Aorta (tissue), 5 donors: ENCODE results near the gene CSNK2B. TPM values are rescaled to one million over a fixed set of nuclear protein-coding genes. Genes with fewer than 3 reads are reported as not detected.

Experiments used
- ATAC-seq: fragments of 200-7000 bp; cut with Tn5 transposase; one replicate; pipeline ENCODE4 v1.9.1; 2022; ENCODE audit warnings: moderate library complexity; ENCODE audit not compliant: low FRiP score
- DNase-seq, 2 donors: peaks; one replicate each; pipeline ENCODE4 v3.0.0-alpha.2; 2020
- H3K27ac ChIP-seq, 2 donors: one replicate each; pipeline ENCODE4 v1.5.1; 2013; ENCODE audit warnings: low read length in 2 of 2, mild to moderate bottlenecking in 2 of 2, moderate library complexity in 2 of 2, control low read depth in 1 of 2, inconsistent platforms in 1 of 2, low read depth in 1 of 2
- H3K27me3 ChIP-seq, 2 donors: one replicate each; pipeline ENCODE4 v1.6.1; 2013; ENCODE audit warnings: control low read depth in 1 of 2, low read length in 1 of 2, mild to moderate bottlenecking in 1 of 2, moderate library complexity in 1 of 2; ENCODE audit not compliant: insufficient read depth in 2 of 2, control insufficient read depth in 1 of 2
- H3K36me3 ChIP-seq, 2 donors: one replicate each; pipeline ENCODE4 v1.6.1; 2013; ENCODE audit warnings: control low read depth in 1 of 2, low read length in 1 of 2, mild to moderate bottlenecking in 1 of 2; ENCODE audit not compliant: insufficient read depth in 2 of 2, control insufficient read depth in 1 of 2
- H3K4me1 ChIP-seq, 2 donors: one replicate each; pipeline ENCODE4 v1.6.1; 2013; ENCODE audit warnings: low read length in 2 of 2, control low read depth in 1 of 2, mild to moderate bottlenecking in 1 of 2, moderate library complexity in 1 of 2; ENCODE audit not compliant: insufficient read depth in 2 of 2, control insufficient read depth in 1 of 2
- H3K4me3 ChIP-seq, 2 donors: one replicate each; pipeline ENCODE4 v1.5.1; 2013; ENCODE audit warnings: low read length in 2 of 2, control low read depth in 1 of 2, mild to moderate bottlenecking in 1 of 2
- H3K9me3 ChIP-seq: one replicate; pipeline ENCODE4 v1.6.1; 2013; ENCODE audit warnings: mild to moderate bottlenecking, low read length; ENCODE audit not compliant: control insufficient read depth
- WGBS, 2 donors: extraction: QIAGEN DNeasy Blood & Tissue Kit; methylation state at CpG; one replicate each; pipeline ENCODE4 v1.1.7; 2013; 5-methylcytosine and 5-hydroxymethylcytosine counted together
- intact Hi-C, 2 donors: fragments of 100-400 bp; cut with DNase I; formaldehyde crosslinking; loops; one replicate each; pipeline versions ENCODE4 v1.14.2 to v1.15.0; 2022
- polyA plus RNA-seq, 2 donors: library from polyadenylated mRNA; stranded (reverse); fragments of 200-250 nt; gene quantifications; one replicate each; pipeline ENCODE4 v1.2.3, GENCODE V29; 2013
- total RNA-seq, 2 donors: library from RNA; stranded (reverse); fragmentation: NEBNext Ultra II Directional; extraction: Animal tissue kit (Norgen Biotek cat#: 25700); gene quantifications; one replicate each; pipeline ENCODE4 v1.2.1, GENCODE V29; 2021
- donor health status: healthy with polysubstance abuse.
- donor health status: Bipolar disorder and iron deficiency.
- donor health status: DM: no; HTN: no; CAD: no.
- donor health status: DM: no; HTN: no; CAD: no.
- donor health status: DM: yes; HTN: yes; CAD: no.

Gene CSNK2B
- total and polyA plus RNA-seq, 4 donors: 100 to 191 (median 114) TPM

GRCh38 chr6:31633447-31633846 lies 32.4 kb upstream of the CSNK2B start:
- WGBS, 2 donors: 78 to 88% methylated on average over 7 of the region's 7 CpGs
- ATAC-seq: no peak
- Histone ChIP-seq H3K4me1 (no peaks in the 10 kb centered on the region), H3K4me3 (no peak overlapping the region), H3K27ac (no peak overlapping the region), H3K9me3 (no peaks in the 10 kb centered on the region), H3K27me3 (no peaks in the 10 kb centered on the region), H3K36me3 (peaks cover 10 to 17% of the 10 kb centered on the region in 2 donors)
- no peak for DNase-seq
- intact Hi-C loops: no loop called here

GRCh38 chr6:31634131-31634530 lies 31.7 kb upstream of the CSNK2B start:
- ATAC-seq (no peak), DNase-seq (no peak)
- Histone ChIP-seq H3K4me1 (no peaks in the 10 kb centered on the region), H3K27ac (no peak overlapping the region), H3K36me3 (peaks cover 10 to 17% of the 10 kb centered on the region in 2 donors), H3K4me3 (no peak overlapping the region), H3K9me3 (no peaks in the 10 kb centered on the region), H3K27me3 (no peaks in the 10 kb centered on the region)
- intact Hi-C loops: no loop called here
- 73 to 82% methylated on average over 3 of the region's 3 CpGs for WGBS, 2 donors

- intact Hi-C loops: no loop called here
- Histone ChIP-seq H3K9me3 (no peaks in the 10 kb centered on the region), H3K4me3 (no peak overlapping the region), H3K36me3 (peaks cover 11 to 12% of the 10 kb centered on the region in 2 donors), H3K27me3 (no peaks in the 10 kb centered on the region), H3K27ac (no peak overlapping the region), H3K4me1 (no peaks in the 10 kb centered on the region)
- DNase-seq (no peak), ATAC-seq (no peak)
- WGBS, 2 donors: 72 to 78% methylated on average over 11 of the region's 11 CpGs
These were observed 30.8 kb upstream of the CSNK2B start for GRCh38 chr6:31634969-31635575.

- Histone ChIP-seq H3K4me3 (no peak overlapping the region), H3K27me3 (no peaks in the 10 kb centered on the region), H3K27ac (no peak overlapping the region), H3K9me3 (no peaks in the 10 kb centered on the region), H3K36me3 (peaks cover 4 to 19% of the 10 kb centered on the region in 2 donors), H3K4me1 (no peaks in the 10 kb centered on the region)
- 73 to 77% methylated on average over 27 of the region's 27 CpGs for whole genome bisulfite sequencing, 2 donors
- ATAC-seq (no peak), DNase-seq (no peak)
- intact Hi-C loops: no loop called here
These were observed 28.9 kb upstream of the CSNK2B start for GRCh38 chr6:31636698-31637596.

- H3K4me3 ChIP-seq: no peak overlapping the region
- peaks cover 4 to 23% of the 10 kb centered on the region in 2 donors for H3K36me3 ChIP-seq
- H3K9me3 ChIP-seq: no peaks in the 10 kb centered on the region
- DNase-seq (no peak), ATAC-seq (no peak)
- intact Hi-C loops: no loop called here
- WGBS, 2 donors: 73 to 75% methylated on average over 9 of the region's 9 CpGs
- no peak overlapping the region for H3K27ac ChIP-seq
- H3K4me1 ChIP-seq: no peaks in the 10 kb centered on the region
- H3K27me3 ChIP-seq: no peaks in the 10 kb centered on the region
These were observed 26.8 kb upstream of the CSNK2B start for GRCh38 chr6:31639043-31639442.

GRCh38 chr6:31639449-31639861 lies 26.4 kb upstream of the CSNK2B start:
- WGBS, 2 donors: 65 to 71% methylated on average over 10 of the region's 10 CpGs
- Histone ChIP-seq H3K27ac (no peak overlapping the region), H3K27me3 (no peaks in the 10 kb centered on the region), H3K4me3 (no peak overlapping the region), H3K36me3 (peaks cover 6 to 24% of the 10 kb centered on the region in 2 donors), H3K4me1 (no peaks in the 10 kb centered on the region), H3K9me3 (no peaks in the 10 kb centered on the region)
- ATAC-seq: no peak
- intact Hi-C loops: no loop called here
- DNase-seq: no peak

GRCh38 chr6:31640612-31641011 lies 25.3 kb upstream of the CSNK2B start:
- Histone ChIP-seq H3K36me3 (peaks cover 4 to 30% of the 10 kb centered on the region in 2 donors), H3K4me1 (no peaks in the 10 kb centered on the region), H3K27me3 (no peaks in the 10 kb centered on the region), H3K27ac (no peak overlapping the region), H3K4me3 (no peak overlapping the region), H3K9me3 (no peaks in the 10 kb centered on the region)
- DNase-seq (no peak), ATAC-seq (no peak)
- whole genome bisulfite sequencing, 2 donors: 92 to 93% methylated on average over 6 of the region's 6 CpGs
- intact Hi-C loops: no loop called here

GRCh38 chr6:31641370-31641769 lies 24.5 kb upstream of the CSNK2B start:
- Histone ChIP-seq H3K4me3 (no peak overlapping the region), H3K27me3 (no peaks in the 10 kb centered on the region), H3K27ac (no peak overlapping the region), H3K4me1 (no peaks in the 10 kb centered on the region), H3K9me3 (no peaks in the 10 kb centered on the region), H3K36me3 (peaks cover 4 to 30% of the 10 kb centered on the region in 2 donors)
- ATAC-seq (no peak), DNase-seq (no peak)
- WGBS, 2 donors: 87 to 92% methylated on average over 4 of the region's 4 CpGs
- intact Hi-C loops: no loop called here
